Fibroblast of lung (primary cell): Measurements from ENCODE around the gene CTDSPL.

Experiments
- EZH2 ChIP-seq: IDR thresholded peaks from 2 replicates; pipeline ENCODE4 v1.5.1; 2012; ENCODE audit warnings: low read length, control low read depth, mild to moderate bottlenecking; ENCODE audit errors: missing control alignments
- TF ChIP-seq, protein P1 (sequence below), 2 donors: IDR thresholded peaks in 1 of 2; conservative IDR thresholded peaks in 1 of 2; 1 replicate in 1 of 2; 2 replicates in 1 of 2; pipeline ENCODE4 v1.5.1; 2011 to 2012; ENCODE audit warnings: low read length in 2 of 2, control low read depth in 1 of 2, inconsistent platforms in 1 of 2, low read depth in 1 of 2, mild to moderate bottlenecking in 1 of 2

DNA sequence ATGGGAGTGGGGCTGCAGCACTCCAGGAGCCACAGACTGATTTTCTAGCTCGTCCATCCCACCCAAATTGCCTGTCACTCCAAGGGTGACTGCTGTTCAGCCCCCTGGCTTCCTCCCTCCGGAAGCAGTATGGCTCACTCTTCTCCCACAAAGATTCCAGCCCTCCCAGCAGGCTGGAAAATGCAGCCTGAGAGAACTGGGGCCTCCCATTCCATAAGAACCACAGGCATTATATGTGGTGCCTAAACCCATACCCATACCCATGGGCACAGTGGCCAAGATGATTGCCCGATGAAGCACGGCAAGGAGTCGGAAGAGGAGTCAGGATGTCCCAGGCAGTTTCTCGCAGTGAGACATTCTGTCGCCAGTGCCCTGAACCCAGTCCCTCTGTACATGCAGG lies 122.9 kb downstream of the CTDSPL start:
- TF ChIP-seq, protein P1, sequence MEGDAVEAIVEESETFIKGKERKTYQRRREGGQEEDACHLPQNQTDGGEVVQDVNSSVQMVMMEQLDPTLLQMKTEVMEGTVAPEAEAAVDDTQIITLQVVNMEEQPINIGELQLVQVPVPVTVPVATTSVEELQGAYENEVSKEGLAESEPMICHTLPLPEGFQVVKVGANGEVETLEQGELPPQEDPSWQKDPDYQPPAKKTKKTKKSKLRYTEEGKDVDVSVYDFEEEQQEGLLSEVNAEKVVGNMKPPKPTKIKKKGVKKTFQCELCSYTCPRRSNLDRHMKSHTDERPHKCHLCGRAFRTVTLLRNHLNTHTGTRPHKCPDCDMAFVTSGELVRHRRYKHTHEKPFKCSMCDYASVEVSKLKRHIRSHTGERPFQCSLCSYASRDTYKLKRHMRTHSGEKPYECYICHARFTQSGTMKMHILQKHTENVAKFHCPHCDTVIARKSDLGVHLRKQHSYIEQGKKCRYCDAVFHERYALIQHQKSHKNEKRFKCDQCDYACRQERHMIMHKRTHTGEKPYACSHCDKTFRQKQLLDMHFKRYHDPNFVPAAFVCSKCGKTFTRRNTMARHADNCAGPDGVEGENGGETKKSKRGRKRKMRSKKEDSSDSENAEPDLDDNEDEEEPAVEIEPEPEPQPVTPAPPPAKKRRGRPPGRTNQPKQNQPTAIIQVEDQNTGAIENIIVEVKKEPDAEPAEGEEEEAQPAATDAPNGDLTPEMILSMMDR (conservative IDR thresholded peaks at IDR 0.05 in 1 of 2, IDR thresholded peaks at IDR 0.05 in 1 of 2; ENCODE audit: low read depth in 1 of 2, low read length in 2 of 2), result no peak
- TF ChIP-seq EZH2, result no peak
